DMS 273 (cell line): Measurements from ENCODE around the gene KIF1A.
"Not testable (repeated sequence)": the region's sequence is repeated elsewhere in the genome, so short reads cannot be mapped to it uniquely, and the experiment has no call there.

ENCODE experiments used
- DNase-seq: peaks from one replicate; lab custom pipeline; 2025; ENCODE audit not compliant: unreplicated experiment; lab: John Stamatoyannopoulos, UW

KIF1A gene

GRCh38 chr2:240787521-240788472 is 32.2 kb downstream of the KIF1A start:
- no peak for DNase-seq

GRCh38 chr2:240786871-240787311 is 33.1 kb downstream of the KIF1A start:
- DNase-seq, result no peak

GRCh38 chr2:240786355-240786841 is 33.6 kb downstream of the KIF1A start:
- DNase-seq, result no peak

GRCh38 chr2:240785424-240786335 is 34.3 kb downstream of the KIF1A start:
- peak; percentile 13 for DNase-seq

- no peak for DNase-seq
Observed at GRCh38 chr2:240784629-240785423, 35.2 kb downstream of the KIF1A start.

GRCh38 chr2:240783819-240784621 is 36.0 kb downstream of the KIF1A start:
- DNase-seq, result no peak

GRCh38 chr2:240782886-240783818 is 36.9 kb downstream of the KIF1A start:
- DNase-seq, result no peak

GRCh38 chr2:240782221-240782885 is 37.7 kb downstream of the KIF1A start:
- DNase-seq, result no peak

- no peak for DNase-seq
Observed at GRCh38 chr2:240781471-240782220, 38.4 kb downstream of the KIF1A start.

- no peak for DNase-seq
Observed at GRCh38 chr2:240780023-240780700, 39.9 kb downstream of the KIF1A start.

GRCh38 chr2:240779250-240779832 is 40.7 kb downstream of the KIF1A start:
- DNase-seq, result not testable (repeated sequence)

- no peak for DNase-seq
Observed at GRCh38 chr2:240778426-240778825, 41.6 kb downstream of the KIF1A start.

GRCh38 chr2:240777456-240778212 is 42.4 kb downstream of the KIF1A start:
- DNase-seq, result no peak

- DNase-seq, result no peak
Observed at GRCh38 chr2:240775905-240776304, 44.1 kb downstream of the KIF1A start.

GRCh38 chr2:240774856-240775255 is 45.2 kb downstream of the KIF1A start:
- DNase-seq, result no peak

GRCh38 chr2:240769096-240769495 is 50.9 kb downstream of the KIF1A start:
- DNase-seq, result no peak
